Parathyroid adenoma (tissue), 2 donors: ENCODE measurements around the gene ARHGAP21.
A peak's percentile ranks its signal among the peaks of the same experiment; 100 is the strongest.
"Not testable (repeated sequence)": the region's sequence is repeated elsewhere in the genome, so short reads cannot be mapped to it uniquely, and the experiment has no call there.

Experiments
- H2AFZ ChIP-seq: fragments of 300-600 bp; sonication (generic); one replicate; pipeline ENCODE4 v1.7.0; 2017; ENCODE audit warnings: antibody characterized with exemption, mild to moderate bottlenecking
- H3K27ac ChIP-seq: fragments of 300-600 bp; sonication (generic); one replicate; pipeline ENCODE4 v1.7.0; 2017
- H3K27me3 ChIP-seq: fragments of 300-600 bp; sonication (generic); one replicate; pipeline ENCODE4 v1.7.0; 2017; ENCODE audit warnings: low read length; ENCODE audit not compliant: control insufficient read depth, insufficient read depth
- H3K36me3 ChIP-seq: fragments of 300-600 bp; sonication (generic); one replicate; pipeline ENCODE4 v1.7.0; 2017; ENCODE audit warnings: low read length; ENCODE audit not compliant: control insufficient read depth, insufficient read depth
- H3K4me1 ChIP-seq: fragments of 300-600 bp; sonication (generic); one replicate; pipeline ENCODE4 v1.7.0; 2017; ENCODE audit warnings: control low read depth
- H3K4me2 ChIP-seq: fragments of 300-600 bp; sonication (generic); one replicate; pipeline ENCODE4 v1.7.0; 2017; ENCODE audit warnings: low read length
- H3K4me3 ChIP-seq: fragments of 300-600 bp; sonication (generic); one replicate; pipeline ENCODE4 v1.7.0; 2017; ENCODE audit warnings: low read depth, low read length
- H3K79me2 ChIP-seq: fragments of 300-600 bp; sonication (generic); one replicate; pipeline ENCODE4 v1.7.0; 2017; ENCODE audit warnings: control low read depth
- H3K9ac ChIP-seq: fragments of 300-600 bp; sonication (generic); one replicate; pipeline ENCODE4 v1.7.0; 2017; ENCODE audit warnings: mild to moderate bottlenecking
- H3K9me3 ChIP-seq: fragments of 300-600 bp; sonication (generic); one replicate; pipeline ENCODE4 v1.7.0; 2017; ENCODE audit warnings: low read length; ENCODE audit not compliant: control insufficient read depth
- TF ChIP-seq, protein P1 (sequence below): fragments of 300-600 bp; sonication (generic); IDR thresholded peaks from one replicate; pipeline ENCODE4 v1.7.0; 2017; ENCODE audit warnings: antibody characterized with exemption, mild to moderate bottlenecking
- donor health status: primary hyperparathyroidism.

The ARHGAP21 gene

DNA sequence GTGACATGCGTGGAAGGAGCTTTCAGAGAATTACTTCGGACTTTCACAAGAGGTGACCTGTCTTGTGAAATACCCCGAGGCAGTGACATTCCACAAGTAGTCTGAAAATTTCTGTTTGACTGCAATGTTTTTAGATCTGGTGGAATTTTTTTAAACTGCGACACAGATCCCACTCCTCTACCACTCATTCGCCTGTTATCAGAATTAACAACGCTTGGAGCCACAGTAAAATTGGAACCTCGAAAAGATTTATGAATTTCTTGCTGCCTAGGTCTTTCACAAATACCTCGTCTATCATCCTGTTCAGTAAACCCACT lies 103.7 kb downstream of the ARHGAP21 start:
- H3K4me1 ChIP-seq, H3K9me3 ChIP-seq, H3K4me2 ChIP-seq, H3K27me3 ChIP-seq, H3K79me2 ChIP-seq, H3K4me3 ChIP-seq, H3K9ac ChIP-seq, H2AFZ ChIP-seq, H3K27ac ChIP-seq, H3K36me3 ChIP-seq: not testable (repeated sequence)

DNA sequence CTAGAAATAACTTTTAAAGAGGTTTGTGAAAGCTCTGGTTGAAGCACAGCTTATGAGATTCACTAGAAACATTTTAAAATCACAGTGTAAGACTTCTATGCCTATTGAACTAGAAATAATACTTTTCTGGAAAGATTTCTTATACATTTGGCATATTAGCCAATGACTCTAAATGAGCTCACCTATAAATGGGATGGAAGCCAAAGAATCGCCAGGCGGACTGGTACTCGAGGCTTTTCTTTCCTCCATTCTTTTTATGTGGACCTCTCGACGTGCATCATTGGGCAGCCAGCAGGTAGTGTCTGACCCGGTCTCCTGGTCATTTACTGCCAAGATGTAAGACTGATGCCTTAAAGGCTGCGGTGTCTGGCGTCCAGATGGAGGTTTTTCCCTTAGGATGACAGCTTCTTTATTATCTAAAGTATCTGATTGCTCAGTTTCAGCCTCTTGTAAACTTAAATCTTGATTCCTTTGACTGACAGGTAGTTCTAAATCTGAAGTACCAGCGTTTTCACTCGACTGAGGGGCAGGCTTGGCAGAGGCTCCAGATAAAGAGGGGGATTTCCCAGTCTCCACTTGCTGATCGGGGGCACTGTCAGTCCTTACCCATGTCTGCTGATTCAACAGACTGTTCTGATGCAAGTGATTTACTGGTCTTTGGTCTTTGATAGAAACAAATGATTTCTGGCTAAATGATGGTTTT lies 104.2 kb downstream of the ARHGAP21 start:
- not testable (repeated sequence) for H3K4me3 ChIP-seq, H3K9me3 ChIP-seq, H2AFZ ChIP-seq, H3K4me1 ChIP-seq, H3K4me2 ChIP-seq, H3K79me2 ChIP-seq, H3K36me3 ChIP-seq, H3K27me3 ChIP-seq, H3K27ac ChIP-seq, H3K9ac ChIP-seq

DNA sequence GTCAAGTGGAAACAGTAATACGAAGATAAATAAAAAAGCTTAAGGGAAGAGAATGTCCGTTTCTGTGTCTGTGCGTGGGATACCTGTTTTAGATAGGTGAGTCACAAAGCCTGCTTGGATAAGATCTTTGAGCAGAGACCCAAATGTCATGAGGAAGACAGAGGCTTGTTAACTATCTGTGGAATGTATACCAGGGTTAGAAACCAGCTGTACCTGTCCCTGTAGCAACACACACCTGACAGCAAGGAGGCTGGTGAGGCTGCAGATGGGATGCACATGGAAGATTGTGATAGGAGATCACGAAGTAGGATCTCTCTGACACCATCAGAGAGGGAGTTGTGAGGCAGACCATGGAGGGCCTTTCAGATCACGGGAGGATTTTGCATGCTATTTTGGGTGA lies 105.3 kb downstream of the ARHGAP21 start:
- H3K27ac ChIP-seq: no peak overlapping the region
- no peaks in the 10 kb centered on the region for H3K36me3 ChIP-seq
- no peak overlapping the region for H3K9ac ChIP-seq

DNA sequence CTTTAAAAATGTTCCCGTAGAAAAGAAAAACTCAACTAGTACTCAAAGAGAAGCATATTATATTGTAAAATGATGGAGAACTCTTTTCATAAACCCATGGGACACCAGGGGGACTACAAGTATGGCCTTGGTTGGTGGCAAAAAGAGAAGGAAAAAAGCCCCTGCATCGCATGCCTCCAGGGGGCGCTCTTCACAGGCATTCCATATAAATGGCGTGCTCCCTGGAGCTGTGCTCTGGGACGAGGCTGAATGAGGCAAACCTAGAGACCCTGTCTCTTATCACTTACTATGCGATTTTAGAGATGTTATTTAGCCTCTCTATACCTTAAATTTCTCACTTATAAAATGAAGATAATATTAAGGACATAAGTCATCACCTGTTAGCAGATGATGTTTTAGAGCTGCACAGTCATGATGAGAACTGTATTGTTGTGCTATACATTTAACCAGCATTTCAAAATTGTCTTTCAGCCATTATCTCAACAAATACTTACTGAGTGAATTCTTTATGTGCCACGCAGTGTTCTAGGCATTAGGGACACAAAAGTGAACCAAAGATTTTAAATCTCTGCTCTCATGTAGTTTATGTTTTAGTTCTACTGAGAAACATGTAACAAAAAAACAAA lies 105.8 kb downstream of the ARHGAP21 start:
- TF ChIP-seq, protein P1, sequence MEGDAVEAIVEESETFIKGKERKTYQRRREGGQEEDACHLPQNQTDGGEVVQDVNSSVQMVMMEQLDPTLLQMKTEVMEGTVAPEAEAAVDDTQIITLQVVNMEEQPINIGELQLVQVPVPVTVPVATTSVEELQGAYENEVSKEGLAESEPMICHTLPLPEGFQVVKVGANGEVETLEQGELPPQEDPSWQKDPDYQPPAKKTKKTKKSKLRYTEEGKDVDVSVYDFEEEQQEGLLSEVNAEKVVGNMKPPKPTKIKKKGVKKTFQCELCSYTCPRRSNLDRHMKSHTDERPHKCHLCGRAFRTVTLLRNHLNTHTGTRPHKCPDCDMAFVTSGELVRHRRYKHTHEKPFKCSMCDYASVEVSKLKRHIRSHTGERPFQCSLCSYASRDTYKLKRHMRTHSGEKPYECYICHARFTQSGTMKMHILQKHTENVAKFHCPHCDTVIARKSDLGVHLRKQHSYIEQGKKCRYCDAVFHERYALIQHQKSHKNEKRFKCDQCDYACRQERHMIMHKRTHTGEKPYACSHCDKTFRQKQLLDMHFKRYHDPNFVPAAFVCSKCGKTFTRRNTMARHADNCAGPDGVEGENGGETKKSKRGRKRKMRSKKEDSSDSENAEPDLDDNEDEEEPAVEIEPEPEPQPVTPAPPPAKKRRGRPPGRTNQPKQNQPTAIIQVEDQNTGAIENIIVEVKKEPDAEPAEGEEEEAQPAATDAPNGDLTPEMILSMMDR: peak; percentile 82
- no peaks in the 10 kb centered on the region for H3K27me3 ChIP-seq
- no peaks in the 10 kb centered on the region for H3K9me3 ChIP-seq
- no peaks in the 10 kb centered on the region for H3K36me3 ChIP-seq
- H3K4me3 ChIP-seq: no peak overlapping the region
- no peak overlapping the region for H3K27ac ChIP-seq
- H3K4me1 ChIP-seq: no peaks in the 10 kb centered on the region
- H3K9ac ChIP-seq: no peak overlapping the region
- H3K79me2 ChIP-seq: no peaks in the 10 kb centered on the region
- no peak overlapping the region for H2AFZ ChIP-seq
- no peak overlapping the region for H3K4me2 ChIP-seq

More for the DNA sequence above, 105.3 kb downstream of the ARHGAP21 start:
- H2AFZ ChIP-seq: no peak overlapping the region
- TF ChIP-seq, protein P1: no peak
- no peak overlapping the region for H3K4me2 ChIP-seq
- no peaks in the 10 kb centered on the region for H3K9me3 ChIP-seq
- no peaks in the 10 kb centered on the region for H3K27me3 ChIP-seq
- H3K4me1 ChIP-seq: no peaks in the 10 kb centered on the region
- H3K4me3 ChIP-seq: no peak overlapping the region
- H3K79me2 ChIP-seq: no peaks in the 10 kb centered on the region

DNA sequence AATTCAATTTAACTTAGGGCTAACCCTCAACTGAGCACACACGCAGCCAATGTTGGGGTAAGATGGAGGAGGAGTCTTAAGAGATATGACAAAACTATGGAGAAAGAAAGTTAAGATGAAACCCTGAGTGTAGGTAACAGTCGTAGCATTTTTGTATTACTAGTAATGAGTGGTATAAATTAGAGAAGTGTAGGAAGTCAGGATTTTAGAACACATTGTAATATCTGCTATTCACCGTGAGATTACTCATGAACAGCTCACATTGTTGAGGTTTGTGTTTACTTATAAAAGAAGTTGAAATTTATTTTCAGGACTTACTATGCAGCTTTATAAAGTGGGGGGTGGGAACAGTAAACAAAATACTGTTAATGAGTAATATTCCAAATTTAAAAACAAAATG lies 107.2 kb downstream of the ARHGAP21 start:
- no peak overlapping the region for H3K4me3 ChIP-seq
- H3K27ac ChIP-seq: no peak overlapping the region
- TF ChIP-seq, protein P1: no peak
- no peak overlapping the region for H2AFZ ChIP-seq
- H3K4me1 ChIP-seq: no peaks in the 10 kb centered on the region
- no peaks in the 10 kb centered on the region for H3K9me3 ChIP-seq
- no peak overlapping the region for H3K9ac ChIP-seq
- H3K27me3 ChIP-seq: no peaks in the 10 kb centered on the region
- H3K79me2 ChIP-seq: no peaks in the 10 kb centered on the region
- no peak overlapping the region for H3K4me2 ChIP-seq
- no peaks in the 10 kb centered on the region for H3K36me3 ChIP-seq

DNA sequence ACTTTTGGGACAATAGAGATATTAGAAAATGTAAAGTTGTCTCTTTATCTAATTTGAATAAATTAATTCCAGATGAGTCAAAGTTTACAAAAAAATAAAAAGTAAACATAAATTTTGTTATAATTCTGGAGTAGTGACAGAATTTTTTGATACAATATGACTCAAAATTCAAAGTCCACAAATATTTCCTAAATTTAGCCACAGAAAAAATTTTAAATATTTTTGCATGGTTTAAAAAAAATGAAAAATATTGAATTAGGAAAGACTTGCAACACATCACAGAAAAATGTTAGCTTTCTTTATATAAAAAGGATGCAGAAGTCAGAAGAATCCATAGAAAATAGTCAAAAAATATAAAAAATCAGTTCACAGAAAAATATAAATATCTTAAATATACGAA lies 117.7 kb downstream of the ARHGAP21 start:
- Histone ChIP-seq H3K27ac (no peak overlapping the region), H3K4me2 (no peak overlapping the region), H3K9me3 (no peaks in the 10 kb centered on the region), H3K9ac (no peak overlapping the region), H3K79me2 (no peaks in the 10 kb centered on the region), H3K4me3 (no peak overlapping the region), H3K27me3 (no peaks in the 10 kb centered on the region), H2AFZ (no peak overlapping the region), H3K36me3 (no peaks in the 10 kb centered on the region), H3K4me1 (no peaks in the 10 kb centered on the region)
- TF ChIP-seq, protein P1: no peak
